Keratinocyte (primary cell): ENCODE data around the gene FKTN.

Experiments used
- EZH2 ChIP-seq: IDR thresholded peaks from one replicate; pipeline ENCODE4 v1.6.1; 2012; ENCODE audit warnings: inconsistent platforms, mild to moderate bottlenecking, low read length, moderate library complexity
- TF ChIP-seq, protein P1 (sequence below), 3 experiments: IDR thresholded peaks in 1 of 3; conservative IDR thresholded peaks in 1 of 3; optimal IDR thresholded peaks in 1 of 3; 2 replicates in 2 of 3; 3 replicates in 1 of 3; pipeline versions ENCODE3 to v1.5.1; 2011; ENCODE audit warnings: low read length in 3 of 3, mild to moderate bottlenecking in 3 of 3, moderate library complexity in 2 of 3, control low read depth in 1 of 3, inconsistent platforms in 1 of 3; ENCODE audit not compliant: insufficient read depth in 2 of 3; ENCODE audit errors: extremely low read depth in 1 of 3

DNA sequence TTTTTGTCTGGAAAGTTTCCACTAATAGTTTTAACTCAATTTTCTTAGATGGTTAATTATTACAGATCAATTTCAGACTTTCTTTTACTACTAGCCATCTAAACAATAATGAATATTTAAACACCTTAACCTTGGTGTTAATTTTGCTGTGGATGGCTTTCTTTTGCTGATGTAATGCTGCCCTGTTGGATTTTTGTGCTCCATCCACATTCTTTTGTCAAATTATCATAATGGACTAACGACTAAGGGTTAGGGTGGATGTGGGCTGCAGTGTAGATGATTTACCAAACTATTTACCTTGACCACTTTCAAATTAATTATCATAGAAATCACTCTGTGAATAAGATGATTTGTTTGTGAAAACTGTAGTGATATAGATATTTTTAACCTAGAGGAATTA lies 120.8 kb downstream of the FKTN start:
- no peak for TF ChIP-seq EZH2
- TF ChIP-seq, protein P1, sequence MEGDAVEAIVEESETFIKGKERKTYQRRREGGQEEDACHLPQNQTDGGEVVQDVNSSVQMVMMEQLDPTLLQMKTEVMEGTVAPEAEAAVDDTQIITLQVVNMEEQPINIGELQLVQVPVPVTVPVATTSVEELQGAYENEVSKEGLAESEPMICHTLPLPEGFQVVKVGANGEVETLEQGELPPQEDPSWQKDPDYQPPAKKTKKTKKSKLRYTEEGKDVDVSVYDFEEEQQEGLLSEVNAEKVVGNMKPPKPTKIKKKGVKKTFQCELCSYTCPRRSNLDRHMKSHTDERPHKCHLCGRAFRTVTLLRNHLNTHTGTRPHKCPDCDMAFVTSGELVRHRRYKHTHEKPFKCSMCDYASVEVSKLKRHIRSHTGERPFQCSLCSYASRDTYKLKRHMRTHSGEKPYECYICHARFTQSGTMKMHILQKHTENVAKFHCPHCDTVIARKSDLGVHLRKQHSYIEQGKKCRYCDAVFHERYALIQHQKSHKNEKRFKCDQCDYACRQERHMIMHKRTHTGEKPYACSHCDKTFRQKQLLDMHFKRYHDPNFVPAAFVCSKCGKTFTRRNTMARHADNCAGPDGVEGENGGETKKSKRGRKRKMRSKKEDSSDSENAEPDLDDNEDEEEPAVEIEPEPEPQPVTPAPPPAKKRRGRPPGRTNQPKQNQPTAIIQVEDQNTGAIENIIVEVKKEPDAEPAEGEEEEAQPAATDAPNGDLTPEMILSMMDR (optimal IDR thresholded peaks at IDR 0.05 in 1 of 3, IDR thresholded peaks at IDR 0.05 in 1 of 3, conservative IDR thresholded peaks at IDR 0.05 in 1 of 3; ENCODE audit: extremely low read depth in 1 of 3, insufficient read depth in 2 of 3, low read length in 3 of 3) = no peak
